ENCODE results near the gene PCCA.
"Not testable (repeated sequence)": the region's sequence is repeated elsewhere in the genome, so short reads cannot be mapped to it uniquely, and the experiment has no call there.

PCCA gene

GRCh38 chr13:100378533-100378932 is 289.6 kb downstream of the PCCA start:
- DNase-seq = no peak

- no peak for DNase-seq
Measured at GRCh38 chr13:100381595-100382224, 292.8 kb downstream of the PCCA start.

GRCh38 chr13:100382785-100383184 is 293.9 kb downstream of the PCCA start:
- DNase-seq = no peak

- DNase-seq = no peak
Measured at GRCh38 chr13:100387416-100387815, 298.5 kb downstream of the PCCA start.

- not testable (repeated sequence) for DNase-seq
Measured at GRCh38 chr13:100388150-100388549, 299.3 kb downstream of the PCCA start.

- no peak for DNase-seq
Measured at GRCh38 chr13:100388923-100389322, 300.0 kb downstream of the PCCA start.

GRCh38 chr13:100389617-100390016 is 300.7 kb downstream of the PCCA start:
- no peak for DNase-seq

GRCh38 chr13:100392709-100393630 is 304.1 kb downstream of the PCCA start:
- peak; percentile 35 for DNase-seq

- DNase-seq = no peak
Measured at GRCh38 chr13:100394005-100394695, 305.3 kb downstream of the PCCA start.

- no peak for DNase-seq
Measured at GRCh38 chr13:100395698-100396373, 306.9 kb downstream of the PCCA start.

GRCh38 chr13:100396776-100397175 is 307.9 kb downstream of the PCCA start:
- no peak for DNase-seq

GRCh38 chr13:100397627-100398026 is 308.7 kb downstream of the PCCA start:
- DNase-seq = no peak

- no peak for DNase-seq
Measured at GRCh38 chr13:100398360-100398759, 309.5 kb downstream of the PCCA start.

GRCh38 chr13:100399455-100399854 is 310.6 kb downstream of the PCCA start:
- no peak for DNase-seq

- DNase-seq = no peak
Measured at GRCh38 chr13:100403675-100404074, 314.8 kb downstream of the PCCA start.

- no peak for DNase-seq
Measured at GRCh38 chr13:100409132-100409531, 320.2 kb downstream of the PCCA start.

- DNase-seq = no peak
Measured at GRCh38 chr13:100423375-100423774, 334.5 kb downstream of the PCCA start.

- DNase-seq = no peak
Measured at GRCh38 chr13:100428986-100429385, 340.1 kb downstream of the PCCA start.

GRCh38 chr13:100432611-100433010 is 343.7 kb downstream of the PCCA start:
- DNase-seq = no peak

GRCh38 chr13:100433475-100433874 is 344.6 kb downstream of the PCCA start:
- DNase-seq = no peak

GRCh38 chr13:100434010-100434763 is 345.3 kb downstream of the PCCA start:
- DNase-seq = no peak

- no peak for DNase-seq
Measured at GRCh38 chr13:100436099-100436498, 347.2 kb downstream of the PCCA start.
